ENCODE data around the gene NFATC1. TPM values are rescaled to one million over a fixed set of nuclear protein-coding genes. Genes with fewer than 3 reads are reported as not detected.

NFATC1 gene
- total RNA-seq, 1 donor from 2014 or later, result 64.1 TPM

- H3K27ac ChIP-seq, result no peak overlapping the region
- H3K36me3 ChIP-seq, result peaks cover 36 to 63% of the 10 kb centered on the region in 2 donors
- peaks cover 0 to 11% of the 10 kb centered on the region in 2 donors for H3K4me1 ChIP-seq
- intact Hi-C loops (cut with DNase I), result no loop called here
- TF ChIP-seq CTCF (IDR thresholded peaks at IDR 0.05), result no peak
- no peak overlapping the region for H3K4me3 ChIP-seq
- no peaks in the 10 kb centered on the region for H3K9me3 ChIP-seq
- DNase-seq (ENCODE audit: low spot score in 2 of 2), result no peak
- H3K27me3 ChIP-seq, result no peaks in the 10 kb centered on the region
These were observed 67.8 kb downstream of the NFATC1 start for GRCh38 chr18:79463424-79463960.

- H3K27me3 ChIP-seq, result no peaks in the 10 kb centered on the region
- H3K4me1 ChIP-seq, result no peaks in the 10 kb centered on the region
- no peaks in the 10 kb centered on the region for H3K9me3 ChIP-seq
- H3K36me3 ChIP-seq, result peaks cover 52 to 77% of the 10 kb centered on the region in 2 donors
- TF ChIP-seq CTCF (IDR thresholded peaks at IDR 0.05), result no peak
- H3K27ac ChIP-seq, result no peak overlapping the region
- no peak overlapping the region for H3K4me3 ChIP-seq
- no peak for DNase-seq (ENCODE audit: low spot score in 2 of 2)
- intact Hi-C loops (cut with DNase I), result no loop called here
These were observed 69.8 kb downstream of the NFATC1 start for GRCh38 chr18:79465392-79465991.

GRCh38 chr18:79466591-79466990 is 70.9 kb downstream of the NFATC1 start:
- no peaks in the 10 kb centered on the region for H3K27me3 ChIP-seq
- intact Hi-C loops (cut with DNase I), result no loop called here
- no peaks in the 10 kb centered on the region for H3K9me3 ChIP-seq
- no peaks in the 10 kb centered on the region for H3K4me1 ChIP-seq
- DNase-seq (ENCODE audit: low spot score in 2 of 2), result no peak
- peaks cover 47 to 66% of the 10 kb centered on the region in 2 donors for H3K36me3 ChIP-seq
- TF ChIP-seq CTCF (IDR thresholded peaks at IDR 0.05), result no peak
- no peak overlapping the region for H3K27ac ChIP-seq
- H3K4me3 ChIP-seq, result no peak overlapping the region

DNA sequence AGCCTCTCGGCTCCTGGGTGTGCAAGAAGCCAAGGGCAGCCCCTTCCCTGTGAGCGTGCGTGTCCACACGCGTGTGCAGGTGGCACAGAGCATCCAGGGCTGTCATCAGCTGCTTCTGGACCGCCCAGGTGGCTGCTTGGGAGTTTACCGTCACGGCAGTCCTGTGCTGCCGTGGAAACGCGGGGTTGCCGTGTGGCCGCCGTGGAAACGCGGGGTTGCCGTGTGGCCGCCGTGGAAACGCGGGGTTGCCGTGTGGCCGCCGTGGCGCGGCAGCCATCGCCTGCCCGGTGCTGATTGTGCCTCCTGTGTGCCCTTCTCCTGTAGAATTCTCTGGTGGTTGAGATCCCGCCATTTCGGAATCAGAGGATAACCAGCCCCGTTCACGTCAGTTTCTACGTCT is 71.4 kb downstream of the NFATC1 start:
- no peak for DNase-seq (ENCODE audit: low spot score in 2 of 2)
- Histone ChIP-seq H3K4me1 (no peaks in the 10 kb centered on the region), H3K9me3 (no peaks in the 10 kb centered on the region), H3K4me3 (no peak overlapping the region), H3K27ac (no peak overlapping the region), H3K27me3 (no peaks in the 10 kb centered on the region), H3K36me3 (peaks cover 44 to 63% of the 10 kb centered on the region in 2 donors)
- TF ChIP-seq CTCF (IDR thresholded peaks at IDR 0.05), result no peak
- intact Hi-C loops (cut with DNase I), result no loop called here

DNA sequence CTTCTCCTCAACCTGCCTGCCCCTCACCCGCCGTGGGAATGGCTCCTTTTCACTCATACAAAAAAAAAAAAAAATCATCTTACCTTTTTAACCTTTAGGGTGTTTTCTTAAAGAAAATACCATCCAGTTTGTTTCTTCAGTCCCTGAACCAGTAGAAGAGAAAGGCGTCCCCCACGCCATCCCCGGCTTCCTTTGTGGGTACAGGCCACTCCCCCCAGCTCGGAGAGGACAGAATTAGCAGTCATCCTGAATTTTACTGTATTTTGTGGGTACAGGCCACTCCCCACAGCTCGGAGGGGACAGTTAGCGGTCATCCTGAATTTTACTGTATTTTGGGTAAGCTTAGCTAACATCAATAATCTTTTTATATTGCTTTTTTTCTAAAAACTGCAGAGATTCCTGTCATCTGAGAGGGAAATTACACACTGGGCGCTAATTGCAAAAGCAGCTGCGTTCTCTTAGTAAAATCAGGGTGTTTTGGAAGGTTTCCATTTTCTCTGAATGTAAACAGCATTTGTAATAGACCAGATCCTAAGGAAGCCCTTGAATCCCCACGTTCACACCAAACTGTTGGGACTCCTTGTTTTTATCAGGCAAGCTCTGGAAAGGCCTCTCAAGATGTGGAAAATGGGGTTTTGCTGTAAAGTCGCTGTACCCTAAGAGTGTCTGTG is 72.5 kb downstream of the NFATC1 start:
- Histone ChIP-seq H3K36me3 (peaks cover 53 to 63% of the 10 kb centered on the region in 2 donors), H3K27ac (no peak overlapping the region), H3K27me3 (no peaks in the 10 kb centered on the region), H3K9me3 (no peaks in the 10 kb centered on the region), H3K4me1 (no peaks in the 10 kb centered on the region), H3K4me3 (no peak overlapping the region)
- TF ChIP-seq CTCF (IDR thresholded peaks at IDR 0.05), result no peak
- no peak for DNase-seq (ENCODE audit: low spot score in 2 of 2)
- intact Hi-C loops (cut with DNase I), result no loop called here

All from ascending aorta (tissue), 2 donors.